Activated naive CD8-positive, alpha-beta T cell (primary cell): ENCODE measurements around the gene PRR29.
"Not testable (repeated sequence)": the region's sequence is repeated elsewhere in the genome, so short reads cannot be mapped to it uniquely, and the experiment has no call there.

Experiments
- H3K27ac Mint-ChIP-seq: one replicate; pipeline ENCODE4 v1.8.0; 2021; ENCODE audit warnings: mixed read lengths
- H3K27me3 Mint-ChIP-seq: one replicate; pipeline ENCODE4 v1.8.0; 2021; ENCODE audit warnings: mixed read lengths
- H3K36me3 Mint-ChIP-seq: one replicate; pipeline ENCODE4 v1.8.0; 2021; ENCODE audit warnings: mixed read lengths
- H3K4me1 Mint-ChIP-seq: one replicate; pipeline ENCODE4 v1.8.0; 2021; ENCODE audit warnings: low read depth, mixed read lengths
- H3K4me3 Mint-ChIP-seq: one replicate; pipeline ENCODE4 v1.8.0; 2021; ENCODE audit warnings: mild to moderate bottlenecking, mixed read lengths
- H3K9me3 Mint-ChIP-seq: one replicate; pipeline ENCODE4 v1.8.0; 2021; ENCODE audit warnings: low read depth, mixed read lengths

Gene PRR29

DNA sequence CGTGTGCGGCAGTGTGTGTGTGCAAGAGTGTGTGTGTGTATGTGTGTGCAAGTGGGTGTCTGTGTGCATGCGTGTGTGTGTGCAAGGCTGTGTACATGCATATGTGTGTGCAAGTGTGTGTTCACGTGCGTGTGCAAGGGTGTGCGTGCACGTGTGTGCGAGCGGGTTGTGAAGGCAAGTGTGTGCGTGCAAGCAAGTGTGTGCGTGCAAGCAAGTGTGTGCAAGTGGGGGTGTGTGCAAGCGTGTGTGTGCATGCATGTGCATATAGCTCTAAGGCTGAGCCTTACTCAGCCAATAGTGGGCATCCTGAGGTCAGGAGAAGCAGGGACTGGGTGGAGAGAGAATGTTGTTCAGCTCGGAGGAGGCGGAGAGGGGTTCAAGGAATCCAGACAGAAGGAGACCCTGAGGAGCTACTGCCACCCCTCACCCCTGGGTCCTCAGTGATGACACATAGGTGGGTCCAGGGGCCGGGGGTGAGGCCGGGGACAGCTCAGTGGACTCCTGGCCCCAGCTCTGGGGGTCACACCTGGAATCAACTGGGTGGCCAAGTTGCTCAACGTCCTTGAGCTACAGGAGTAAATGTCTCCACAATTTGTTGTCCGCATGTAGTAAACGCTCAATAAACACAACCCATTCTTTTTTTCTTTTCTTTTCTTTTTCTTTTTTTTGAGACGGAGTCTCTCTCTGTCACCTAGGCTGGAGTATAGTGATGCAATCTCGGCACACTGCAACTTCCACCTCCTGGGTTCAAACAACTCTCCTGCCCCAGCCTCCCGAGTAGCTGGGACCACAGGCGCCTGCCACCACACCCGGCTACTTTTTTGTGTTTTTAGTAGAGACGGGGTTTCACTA is 1.8 kb downstream of the PRR29 start:
- peaks cover 20% of the 10 kb centered on the region for H3K4me1 Mint-ChIP-seq
- no peaks in the 10 kb centered on the region for H3K9me3 Mint-ChIP-seq
- H3K36me3 Mint-ChIP-seq: no peaks in the 10 kb centered on the region
- H3K27ac Mint-ChIP-seq: no peak overlapping the region
- H3K4me3 Mint-ChIP-seq: peak overlapping the region; percentile 80
- no peaks in the 10 kb centered on the region for H3K27me3 Mint-ChIP-seq

GRCh38 chr17:64001091-64001579 is 3.0 kb downstream of the PRR29 start:
- H3K9me3 Mint-ChIP-seq: no peaks in the 10 kb centered on the region
- no peaks in the 10 kb centered on the region for H3K27me3 Mint-ChIP-seq
- H3K4me3 Mint-ChIP-seq: no peak overlapping the region
- peaks cover 24% of the 10 kb centered on the region for H3K4me1 Mint-ChIP-seq
- no peaks in the 10 kb centered on the region for H3K36me3 Mint-ChIP-seq
- no peak overlapping the region for H3K27ac Mint-ChIP-seq

- H3K4me3 Mint-ChIP-seq: no peak overlapping the region
- H3K4me1 Mint-ChIP-seq: peaks cover 27% of the 10 kb centered on the region
- no peaks in the 10 kb centered on the region for H3K27me3 Mint-ChIP-seq
- H3K9me3 Mint-ChIP-seq: no peaks in the 10 kb centered on the region
- H3K36me3 Mint-ChIP-seq: no peaks in the 10 kb centered on the region
- H3K27ac Mint-ChIP-seq: no peak overlapping the region
Measured at GRCh38 chr17:64001763-64002529, 3.8 kb downstream of the PRR29 start.

- H3K9me3 Mint-ChIP-seq: no peaks in the 10 kb centered on the region
- peaks cover 26% of the 10 kb centered on the region for H3K4me1 Mint-ChIP-seq
- H3K27ac Mint-ChIP-seq: peak overlapping the region; percentile 28
- H3K36me3 Mint-ChIP-seq: no peaks in the 10 kb centered on the region
- H3K27me3 Mint-ChIP-seq: no peaks in the 10 kb centered on the region
- no peak overlapping the region for H3K4me3 Mint-ChIP-seq
Measured at GRCh38 chr17:64002658-64003525, 4.7 kb downstream of the PRR29 start.

GRCh38 chr17:64003526-64004121 is 5.5 kb downstream of the PRR29 start:
- H3K27me3 Mint-ChIP-seq: no peaks in the 10 kb centered on the region
- H3K4me3 Mint-ChIP-seq: no peak overlapping the region
- H3K4me1 Mint-ChIP-seq: peaks cover 31% of the 10 kb centered on the region
- H3K27ac Mint-ChIP-seq: peak overlapping the region; percentile 28
- H3K36me3 Mint-ChIP-seq: no peaks in the 10 kb centered on the region
- H3K9me3 Mint-ChIP-seq: no peaks in the 10 kb centered on the region

- no peak overlapping the region for H3K27ac Mint-ChIP-seq
- H3K4me1 Mint-ChIP-seq: peaks cover 35% of the 10 kb centered on the region
- no peaks in the 10 kb centered on the region for H3K9me3 Mint-ChIP-seq
- H3K36me3 Mint-ChIP-seq: no peaks in the 10 kb centered on the region
- no peaks in the 10 kb centered on the region for H3K27me3 Mint-ChIP-seq
- H3K4me3 Mint-ChIP-seq: no peak overlapping the region
Measured at GRCh38 chr17:64004218-64004770, 6.1 kb downstream of the PRR29 start.

GRCh38 chr17:64004903-64005733 is 7.0 kb downstream of the PRR29 start:
- Mint-ChIP-seq H3K4me1 (peaks cover 36% of the 10 kb centered on the region), H3K9me3 (no peaks in the 10 kb centered on the region), H3K27me3 (no peaks in the 10 kb centered on the region), H3K36me3 (no peaks in the 10 kb centered on the region), H3K27ac (peak overlapping the region; percentile 84), H3K4me3 (no peak overlapping the region)

GRCh38 chr17:64005734-64006167 is 7.6 kb downstream of the PRR29 start:
- Mint-ChIP-seq H3K36me3 (no peaks in the 10 kb centered on the region), H3K27me3 (no peaks in the 10 kb centered on the region), H3K4me3 (no peak overlapping the region), H3K27ac (peak overlapping the region; percentile 84), H3K9me3 (no peaks in the 10 kb centered on the region), H3K4me1 (peaks cover 43% of the 10 kb centered on the region)

DNA sequence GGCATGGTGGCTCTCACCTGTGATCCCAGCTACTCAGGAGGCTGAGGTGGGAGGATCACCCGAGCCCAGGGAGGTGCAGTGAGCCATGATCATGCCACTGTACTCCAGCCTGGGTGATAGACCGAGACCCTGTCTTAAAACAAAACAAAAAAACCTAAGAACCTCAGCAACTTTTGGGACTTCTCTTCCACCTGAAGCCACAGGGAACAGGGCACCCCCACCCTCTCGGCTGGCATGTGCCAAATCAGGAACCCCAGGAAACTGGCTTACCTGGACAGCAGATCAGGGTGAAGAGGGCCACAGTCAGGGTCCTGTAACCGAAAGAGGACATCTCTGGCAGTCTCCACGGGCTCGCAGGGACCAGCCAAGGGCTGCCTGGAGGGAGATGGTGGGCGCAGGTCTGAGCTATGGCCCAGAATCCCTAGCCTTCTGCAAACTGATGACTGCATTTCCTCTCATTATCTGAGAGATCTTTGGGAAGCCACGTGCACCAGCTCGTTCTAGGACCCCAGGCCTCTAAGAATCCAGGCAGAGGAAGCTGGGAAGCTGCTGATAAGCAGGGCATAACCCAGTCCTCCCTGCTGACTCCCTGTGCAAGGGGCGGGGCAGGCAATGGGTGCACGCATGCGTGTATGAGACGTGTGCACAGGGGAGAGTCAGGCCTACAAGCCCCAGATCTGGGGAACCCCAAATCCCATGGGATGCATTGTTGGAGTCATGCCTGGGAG is 8.4 kb downstream of the PRR29 start:
- Mint-ChIP-seq H3K9me3 (no peaks in the 10 kb centered on the region), H3K4me1 (peaks cover 49% of the 10 kb centered on the region), H3K36me3 (no peaks in the 10 kb centered on the region), H3K27me3 (no peaks in the 10 kb centered on the region), H3K27ac (peak overlapping the region; percentile 28), H3K4me3 (no peak overlapping the region)

GRCh38 chr17:64007089-64007837 is 9.1 kb downstream of the PRR29 start:
- H3K27ac Mint-ChIP-seq: peak overlapping the region; percentile 68
- H3K36me3 Mint-ChIP-seq, H3K27me3 Mint-ChIP-seq, H3K4me3 Mint-ChIP-seq, H3K9me3 Mint-ChIP-seq: not testable (repeated sequence)
- H3K4me1 Mint-ChIP-seq: peaks cover 55% of the 10 kb centered on the region

DNA sequence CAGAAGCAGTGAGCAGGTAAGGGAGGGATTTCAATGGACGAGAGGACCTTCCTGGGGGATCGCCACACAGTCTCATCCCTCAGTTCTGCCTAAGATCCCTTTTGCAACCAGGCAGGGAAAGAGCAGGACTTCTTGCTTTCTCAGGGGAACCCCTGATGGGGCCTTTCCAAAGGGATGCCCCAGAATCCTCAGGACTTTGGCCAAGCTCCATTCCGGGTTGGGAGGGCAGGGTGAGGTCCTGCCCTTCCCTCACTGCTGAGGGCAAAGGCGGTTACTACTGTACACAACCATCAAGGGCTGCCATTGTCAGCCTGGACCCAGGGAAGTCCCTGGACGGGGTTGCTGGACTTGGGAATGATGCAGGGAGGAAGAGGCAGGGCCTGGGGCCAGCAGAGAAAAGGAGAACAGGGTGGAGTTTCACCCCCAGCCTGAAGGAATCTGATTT is 9.7 kb downstream of the PRR29 start:
- Mint-ChIP-seq H3K4me1 (peaks cover 58% of the 10 kb centered on the region), H3K27ac (peak overlapping the region; percentile 68), H3K27me3 (no peaks in the 10 kb centered on the region), H3K4me3 (no peak overlapping the region), H3K9me3 (no peaks in the 10 kb centered on the region), H3K36me3 (peaks cover 4% of the 10 kb centered on the region)

GRCh38 chr17:64008346-64008745 is 10.2 kb downstream of the PRR29 start:
- peaks cover 62% of the 10 kb centered on the region for H3K4me1 Mint-ChIP-seq
- no peaks in the 10 kb centered on the region for H3K9me3 Mint-ChIP-seq
- H3K36me3 Mint-ChIP-seq: peaks cover 4% of the 10 kb centered on the region
- no peaks in the 10 kb centered on the region for H3K27me3 Mint-ChIP-seq
- peak overlapping the region; percentile 6 for H3K27ac Mint-ChIP-seq
- H3K4me3 Mint-ChIP-seq: no peak overlapping the region
